ENCODE results near the gene NCOA3. TPM values are rescaled to one million over a fixed set of nuclear protein-coding genes. Genes with fewer than 3 reads are reported as not detected.

Gene NCOA3
- total RNA-seq, 1 experiment from 2014 or later, result 25.9 TPM

DNA sequence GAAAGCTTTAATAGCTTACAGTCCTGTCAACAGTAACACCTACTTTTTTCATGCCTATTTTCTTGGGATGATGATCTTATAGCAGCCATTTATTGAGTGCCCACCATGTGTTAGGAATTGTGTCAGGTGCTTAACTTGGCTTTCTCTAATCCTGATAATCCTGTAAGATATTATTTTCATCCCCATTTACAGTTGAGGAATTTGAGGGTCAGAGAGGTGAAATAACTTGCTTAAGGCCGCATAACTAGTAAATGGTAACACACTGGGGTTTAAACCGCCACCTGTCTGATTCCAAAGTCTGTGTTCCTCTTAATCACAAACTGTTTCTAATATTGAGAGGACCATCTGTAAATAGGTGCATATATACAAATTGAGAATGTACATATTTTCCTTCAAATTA, 55.5 kb downstream of the NCOA3 start (continued):
- TF ChIP-seq, protein P1, sequence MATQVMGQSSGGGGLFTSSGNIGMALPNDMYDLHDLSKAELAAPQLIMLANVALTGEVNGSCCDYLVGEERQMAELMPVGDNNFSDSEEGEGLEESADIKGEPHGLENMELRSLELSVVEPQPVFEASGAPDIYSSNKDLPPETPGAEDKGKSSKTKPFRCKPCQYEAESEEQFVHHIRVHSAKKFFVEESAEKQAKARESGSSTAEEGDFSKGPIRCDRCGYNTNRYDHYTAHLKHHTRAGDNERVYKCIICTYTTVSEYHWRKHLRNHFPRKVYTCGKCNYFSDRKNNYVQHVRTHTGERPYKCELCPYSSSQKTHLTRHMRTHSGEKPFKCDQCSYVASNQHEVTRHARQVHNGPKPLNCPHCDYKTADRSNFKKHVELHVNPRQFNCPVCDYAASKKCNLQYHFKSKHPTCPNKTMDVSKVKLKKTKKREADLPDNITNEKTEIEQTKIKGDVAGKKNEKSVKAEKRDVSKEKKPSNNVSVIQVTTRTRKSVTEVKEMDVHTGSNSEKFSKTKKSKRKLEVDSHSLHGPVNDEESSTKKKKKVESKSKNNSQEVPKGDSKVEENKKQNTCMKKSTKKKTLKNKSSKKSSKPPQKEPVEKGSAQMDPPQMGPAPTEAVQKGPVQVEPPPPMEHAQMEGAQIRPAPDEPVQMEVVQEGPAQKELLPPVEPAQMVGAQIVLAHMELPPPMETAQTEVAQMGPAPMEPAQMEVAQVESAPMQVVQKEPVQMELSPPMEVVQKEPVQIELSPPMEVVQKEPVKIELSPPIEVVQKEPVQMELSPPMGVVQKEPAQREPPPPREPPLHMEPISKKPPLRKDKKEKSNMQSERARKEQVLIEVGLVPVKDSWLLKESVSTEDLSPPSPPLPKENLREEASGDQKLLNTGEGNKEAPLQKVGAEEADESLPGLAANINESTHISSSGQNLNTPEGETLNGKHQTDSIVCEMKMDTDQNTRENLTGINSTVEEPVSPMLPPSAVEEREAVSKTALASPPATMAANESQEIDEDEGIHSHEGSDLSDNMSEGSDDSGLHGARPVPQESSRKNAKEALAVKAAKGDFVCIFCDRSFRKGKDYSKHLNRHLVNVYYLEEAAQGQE (IDR thresholded peaks at IDR 0.05; ENCODE audit: low read depth), result no peak

GRCh38 chr20:47557791-47558190, 56.1 kb downstream of the NCOA3 start:
- no peak overlapping the region for H3K4me2 ChIP-seq (ENCODE audit: low read length)
- ATAC-seq (no peak), DNase-seq (ENCODE audit: low read depth, low spot score) (no peak)
- RAD21 ChIA-PET (ENCODE audit: low non-redundant PET in 1 of 2, low total read pairs in 2 of 2, uncharacterized antibody in 2 of 2, unreplicated experiment in 2 of 2), result no interaction called here
- no peak overlapping the region for H3K27ac ChIP-seq (ENCODE audit: low read depth, low read length)
- POLR2A ChIA-PET, result no interaction called here
- no peaks in the 10 kb centered on the region for H3K27me3 ChIP-seq (ENCODE audit: insufficient read depth, low read length)
- no peak for TF ChIP-seq ATF3 (IDR thresholded peaks at IDR 0.05)
- TF ChIP-seq, protein P2, sequence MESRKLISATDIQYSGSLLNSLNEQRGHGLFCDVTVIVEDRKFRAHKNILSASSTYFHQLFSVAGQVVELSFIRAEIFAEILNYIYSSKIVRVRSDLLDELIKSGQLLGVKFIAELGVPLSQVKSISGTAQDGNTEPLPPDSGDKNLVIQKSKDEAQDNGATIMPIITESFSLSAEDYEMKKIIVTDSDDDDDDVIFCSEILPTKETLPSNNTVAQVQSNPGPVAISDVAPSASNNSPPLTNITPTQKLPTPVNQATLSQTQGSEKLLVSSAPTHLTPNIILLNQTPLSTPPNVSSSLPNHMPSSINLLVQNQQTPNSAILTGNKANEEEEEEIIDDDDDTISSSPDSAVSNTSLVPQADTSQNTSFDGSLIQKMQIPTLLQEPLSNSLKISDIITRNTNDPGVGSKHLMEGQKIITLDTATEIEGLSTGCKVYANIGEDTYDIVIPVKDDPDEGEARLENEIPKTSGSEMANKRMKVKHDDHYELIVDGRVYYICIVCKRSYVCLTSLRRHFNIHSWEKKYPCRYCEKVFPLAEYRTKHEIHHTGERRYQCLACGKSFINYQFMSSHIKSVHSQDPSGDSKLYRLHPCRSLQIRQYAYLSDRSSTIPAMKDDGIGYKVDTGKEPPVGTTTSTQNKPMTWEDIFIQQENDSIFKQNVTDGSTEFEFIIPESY (IDR thresholded peaks at IDR 0.05; ENCODE audit: extremely low read depth, insufficient replicate concordance, low read length), result no peak
- TF ChIP-seq TCF7L2 (IDR thresholded peaks at IDR 0.05; ENCODE audit: borderline replicate concordance, extremely low read depth, insufficient read depth, insufficient read length), result no peak
- no peak for TF ChIP-seq RAD21 (IDR thresholded peaks at IDR 0.05; ENCODE audit: low read depth)
- no peak for TF ChIP-seq POLR2AphosphoS5 (IDR thresholded peaks at IDR 0.05; ENCODE audit: low read depth, low read length)
- TF ChIP-seq, protein P1 (IDR thresholded peaks at IDR 0.05; ENCODE audit: low read depth), result no peak
- no peak for TF ChIP-seq ZFX (IDR thresholded peaks at IDR 0.05)
- TF ChIP-seq SIN3A (IDR thresholded peaks at IDR 0.05; ENCODE audit: low read depth), result no peak
- no peak for TF ChIP-seq MAX (IDR thresholded peaks at IDR 0.05)
- no peak for TF ChIP-seq POLR2A (IDR thresholded peaks at IDR 0.05; ENCODE audit: borderline replicate concordance, extremely low read depth, insufficient read depth, insufficient read length)
- TF ChIP-seq SP1 (IDR thresholded peaks at IDR 0.05; ENCODE audit: low read depth), result no peak
- no peak for TF ChIP-seq SRF (IDR thresholded peaks at IDR 0.05; ENCODE audit: low read depth)
- TF ChIP-seq ELF1 (IDR thresholded peaks at IDR 0.05; ENCODE audit: borderline replicate concordance, low read depth), result no peak
- no peak for TF ChIP-seq EZH2phosphoT487 (IDR thresholded peaks at IDR 0.05; ENCODE audit: borderline replicate concordance)
- no peak for TF ChIP-seq EZH2 (IDR thresholded peaks at IDR 0.05)
- no peak for TF ChIP-seq FOSL1 (IDR thresholded peaks at IDR 0.05; ENCODE audit: low read depth)
- H4K20me1 ChIP-seq (ENCODE audit: insufficient read depth), result no peaks in the 10 kb centered on the region
- CTCF ChIA-PET, result no interaction called here
- H3K9me3 ChIP-seq (ENCODE audit: control insufficient read depth in 1 of 2, insufficient read depth in 1 of 2, low read depth in 1 of 2, low read length in 2 of 2), result no peaks in the 10 kb centered on the region
- H2AFZ ChIP-seq (ENCODE audit: low read depth, low read length, poor library complexity, severe bottlenecking), result no peak overlapping the region
- H3K4me3 ChIP-seq (replicated peaks in 1 of 2; ENCODE audit: low read depth in 1 of 2, low read length in 2 of 2), result no peak overlapping the region
- no peaks in the 10 kb centered on the region for H3K9me2 ChIP-seq (ENCODE audit: insufficient read depth)
- peaks cover 38% of the 10 kb centered on the region for H3K79me2 ChIP-seq (ENCODE audit: insufficient read depth, low read length)
- H3K36me3 ChIP-seq (ENCODE audit: control insufficient read depth in 1 of 2, insufficient read depth in 2 of 2, low read length in 2 of 2), result no peaks in the 10 kb centered on the region
- peaks cover under 1 to 14% of the 10 kb centered on the region in 2 experiments; a peak in 3 of 4 replicates for H3K4me1 ChIP-seq (ENCODE audit: control insufficient read depth in 1 of 2, insufficient read depth in 2 of 2, low read length in 2 of 2)
- no peak overlapping the region for H3K9ac ChIP-seq (ENCODE audit: low read length)
- BruUV-seq (replicated peaks), result no TSS peak
- intact Hi-C loops (cut with micrococcal nuclease), result no loop called here

Data from HCT116 (cell line).